ENCODE data around the gene TRAPPC12. TPM values are rescaled to one million over a fixed set of nuclear protein-coding genes. Genes with fewer than 3 reads are reported as not detected.

TRAPPC12 gene
- total RNA-seq, 6 donors from 2014 or later: 68.1 to 307 (median 91.5) TPM

DNA sequence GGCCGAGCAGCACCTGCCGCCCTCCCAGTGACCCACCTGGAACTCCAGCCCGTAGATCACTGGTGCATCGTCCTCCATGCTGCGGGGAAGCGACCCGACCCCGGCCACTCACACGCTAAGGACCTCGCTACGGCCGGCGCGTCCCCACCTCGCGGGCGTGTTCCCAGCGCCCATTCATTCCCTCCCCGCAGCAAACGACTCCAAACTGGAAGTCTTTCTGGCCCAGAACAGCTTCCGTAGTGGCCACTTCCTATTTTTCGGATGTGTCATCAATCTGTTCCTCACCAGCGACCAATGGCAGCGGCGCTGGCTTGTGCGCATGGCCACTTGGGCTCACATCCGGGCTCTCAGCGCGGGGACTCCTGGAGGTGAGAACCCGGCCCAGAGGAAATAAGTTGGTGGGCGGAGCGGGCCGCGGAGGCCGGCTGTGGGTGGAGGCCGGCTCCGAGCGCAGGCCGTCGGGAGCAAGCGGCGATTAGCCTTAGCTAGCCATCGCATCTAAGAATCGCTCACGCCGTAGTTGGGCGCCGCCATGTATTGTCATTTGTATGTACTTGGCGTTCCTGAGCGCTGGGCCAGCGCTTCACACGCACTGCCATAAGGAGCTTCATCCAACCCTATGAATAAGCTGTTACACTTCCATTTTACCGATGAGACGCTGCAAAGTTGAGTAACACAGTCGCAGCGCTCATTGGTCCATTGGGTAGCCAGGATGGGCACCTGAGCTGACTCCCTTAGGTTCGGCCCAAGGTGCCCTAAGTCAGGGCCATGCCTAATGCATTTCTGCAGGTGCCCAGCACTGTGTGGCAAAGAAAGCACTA lies 1.7 kb upstream of the TRAPPC12 start, which contains the start of gene EIPR1:
Gene EIPR1 (minus strand): TSS at position 207 of the 821 bp plus-strand sequence. CDS start 129 bp downstream, at position 78.
- Histone ChIP-seq H3K4me1 (peaks cover 25 to 44% (median 30%) of the 10 kb centered on the region in 4 donors), H3K27me3 (no peaks in the 10 kb centered on the region), H3K9me3 (no peaks in the 10 kb centered on the region), H3K4me3 (peak within 1 kb of the TSS; percentile 75 to 90 (median 85)), H3K27ac (peak within 1 kb of the TSS; percentile 80 to 96 (median 88)), H3K36me3 (no peaks in the 10 kb centered on the region)
- 1 to 4% methylated on average over 19 to 57 of the region's 57 CpGs for WGBS, 2 donors
- TF ChIP-seq POLR2A (IDR thresholded peaks at IDR 0.05) (peak in 3 of 4 donors; percentile 61 to 86 (median 63)), EP300 (IDR thresholded peaks at IDR 0.05) (peak in 1 of 4 donors; percentile 75), POLR2AphosphoS5 (IDR thresholded peaks at IDR 0.05) (peak; percentile 84 to 96)
- TF ChIP-seq, protein P1, sequence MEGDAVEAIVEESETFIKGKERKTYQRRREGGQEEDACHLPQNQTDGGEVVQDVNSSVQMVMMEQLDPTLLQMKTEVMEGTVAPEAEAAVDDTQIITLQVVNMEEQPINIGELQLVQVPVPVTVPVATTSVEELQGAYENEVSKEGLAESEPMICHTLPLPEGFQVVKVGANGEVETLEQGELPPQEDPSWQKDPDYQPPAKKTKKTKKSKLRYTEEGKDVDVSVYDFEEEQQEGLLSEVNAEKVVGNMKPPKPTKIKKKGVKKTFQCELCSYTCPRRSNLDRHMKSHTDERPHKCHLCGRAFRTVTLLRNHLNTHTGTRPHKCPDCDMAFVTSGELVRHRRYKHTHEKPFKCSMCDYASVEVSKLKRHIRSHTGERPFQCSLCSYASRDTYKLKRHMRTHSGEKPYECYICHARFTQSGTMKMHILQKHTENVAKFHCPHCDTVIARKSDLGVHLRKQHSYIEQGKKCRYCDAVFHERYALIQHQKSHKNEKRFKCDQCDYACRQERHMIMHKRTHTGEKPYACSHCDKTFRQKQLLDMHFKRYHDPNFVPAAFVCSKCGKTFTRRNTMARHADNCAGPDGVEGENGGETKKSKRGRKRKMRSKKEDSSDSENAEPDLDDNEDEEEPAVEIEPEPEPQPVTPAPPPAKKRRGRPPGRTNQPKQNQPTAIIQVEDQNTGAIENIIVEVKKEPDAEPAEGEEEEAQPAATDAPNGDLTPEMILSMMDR (IDR thresholded peaks at IDR 0.05): peak in 2 of 6 experiments; percentile 11 to 47
- DNase-seq (peak; percentile 97 to 98), ATAC-seq (ENCODE audit: low FRiP score in 2 of 2) (peak; percentile 97)

DNA sequence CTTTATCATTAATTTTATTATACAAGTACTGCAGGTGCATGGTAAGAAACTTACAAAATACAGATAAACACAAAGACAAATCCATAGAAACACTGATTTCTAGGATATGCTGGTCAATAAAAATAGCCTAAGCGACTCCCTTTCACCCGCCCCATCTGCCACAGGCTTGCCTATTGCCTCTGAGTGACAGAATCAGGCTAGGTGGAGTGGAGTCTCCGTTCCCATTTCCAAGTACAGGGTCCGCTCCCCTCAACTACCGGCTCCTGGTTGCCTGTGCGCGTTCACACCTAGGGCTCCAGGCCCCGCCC lies 201 bp upstream of the TRAPPC12 start:
- Histone ChIP-seq H3K27ac (peak overlapping the region; percentile 91 to 97 (median 93)), H3K4me3 (peak overlapping the region; percentile 70 to 89 (median 80)), H3K36me3 (peaks cover 0 to 4% (median 0%) of the 10 kb centered on the region in 4 donors), H3K9me3 (no peaks in the 10 kb centered on the region), H3K4me1 (peaks cover 25 to 44% (median 30%) of the 10 kb centered on the region in 4 donors), H3K27me3 (no peaks in the 10 kb centered on the region)
- TF ChIP-seq EP300 (IDR thresholded peaks at IDR 0.05) (no peak), POLR2AphosphoS5 (IDR thresholded peaks at IDR 0.05) (no peak), POLR2A (IDR thresholded peaks at IDR 0.05) (no peak)
- TF ChIP-seq, protein P1 (IDR thresholded peaks at IDR 0.05): no peak
- no peak for DNase-seq
- WGBS, 2 donors: 12 to 15% methylated on average over 7 to 8 of the region's 8 CpGs
- ATAC-seq (ENCODE audit: low FRiP score in 2 of 2): no peak

DNA sequence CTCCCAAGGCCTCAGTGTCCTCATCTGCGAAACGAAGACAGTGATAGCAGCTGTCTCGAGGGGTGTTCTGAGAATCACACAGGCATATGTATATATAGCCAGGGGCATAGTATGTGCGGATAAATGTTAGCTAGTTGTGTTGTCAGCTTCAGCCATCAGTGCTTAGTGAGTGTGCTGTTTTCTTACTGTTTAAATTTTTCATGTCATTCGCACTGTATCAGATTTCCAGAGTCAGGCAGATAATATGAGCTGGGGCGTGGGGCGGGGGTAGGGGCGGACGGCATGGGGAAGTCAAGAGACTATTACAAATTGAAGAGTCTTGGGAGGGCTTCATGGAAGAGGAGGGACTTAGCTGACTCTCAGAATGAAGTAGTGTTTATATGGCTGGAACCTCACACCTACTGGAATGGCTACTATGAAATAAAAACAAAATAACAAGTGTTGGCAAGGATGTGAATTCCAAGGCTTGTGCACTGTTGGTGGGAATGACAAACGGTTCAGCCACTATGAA lies 7.0 kb downstream of the TRAPPC12 start:
- ATAC-seq (ENCODE audit: low FRiP score in 2 of 2) (no peak), DNase-seq (no peak)
- no peak overlapping the region for H3K4me3 ChIP-seq
- no peaks in the 10 kb centered on the region for H3K27me3 ChIP-seq
- no peaks in the 10 kb centered on the region for H3K9me3 ChIP-seq
- peaks cover 22 to 44% (median 25%) of the 10 kb centered on the region in 4 donors for H3K36me3 ChIP-seq
- WGBS, 2 donors: 83 to 85% methylated on average over 10 of the region's 10 CpGs
- H3K4me1 ChIP-seq: no peaks in the 10 kb centered on the region
- TF ChIP-seq POLR2A (IDR thresholded peaks at IDR 0.05): no peak
- no peak overlapping the region for H3K27ac ChIP-seq

GRCh38 chr2:3387011-3387410 lies 7.5 kb downstream of the TRAPPC12 start:
- WGBS, 2 donors: 90 to 91% methylated on average over 5 of the region's 5 CpGs
- no peak overlapping the region for H3K4me3 ChIP-seq
- no peaks in the 10 kb centered on the region for H3K9me3 ChIP-seq
- no peaks in the 10 kb centered on the region for H3K27me3 ChIP-seq
- ATAC-seq (ENCODE audit: low FRiP score in 2 of 2): no peak
- peaks cover 22 to 49% (median 25%) of the 10 kb centered on the region in 4 donors for H3K36me3 ChIP-seq
- no peak for TF ChIP-seq EP300 (IDR thresholded peaks at IDR 0.05)
- TF ChIP-seq, protein P1 (IDR thresholded peaks at IDR 0.05): no peak
- TF ChIP-seq POLR2A (IDR thresholded peaks at IDR 0.05): no peak
- TF ChIP-seq POLR2AphosphoS5 (IDR thresholded peaks at IDR 0.05): no peak
- H3K27ac ChIP-seq: no peak overlapping the region
- no peaks in the 10 kb centered on the region for H3K4me1 ChIP-seq
- no peak for DNase-seq

GRCh38 chr2:3387644-3388411 lies 8.3 kb downstream of the TRAPPC12 start:
- no peak overlapping the region for H3K27ac ChIP-seq
- peaks cover 22 to 55% (median 25%) of the 10 kb centered on the region in 4 donors for H3K36me3 ChIP-seq
- no peaks in the 10 kb centered on the region for H3K27me3 ChIP-seq
- no peaks in the 10 kb centered on the region for H3K4me1 ChIP-seq
- TF ChIP-seq EP300 (IDR thresholded peaks at IDR 0.05) (no peak), POLR2AphosphoS5 (IDR thresholded peaks at IDR 0.05) (no peak), POLR2A (IDR thresholded peaks at IDR 0.05) (no peak)
- TF ChIP-seq, protein P1 (IDR thresholded peaks at IDR 0.05): no peak
- no peak overlapping the region for H3K4me3 ChIP-seq
- WGBS, 2 donors: 93 to 95% methylated on average over 71 to 87 of the region's 89 CpGs
- ATAC-seq (ENCODE audit: low FRiP score in 2 of 2) (no peak), DNase-seq (peak in 1 of 2 donors; percentile 84)
- H3K9me3 ChIP-seq: no peaks in the 10 kb centered on the region
